ENCODE measurements around the gene DDX46. TPM values are rescaled to one million over a fixed set of nuclear protein-coding genes. Genes with fewer than 3 reads are reported as not detected.

Gene DDX46
- total and polyA plus RNA-seq, 2 experiments from 2014 or later = 15.3 to 31.0 TPM

DNA sequence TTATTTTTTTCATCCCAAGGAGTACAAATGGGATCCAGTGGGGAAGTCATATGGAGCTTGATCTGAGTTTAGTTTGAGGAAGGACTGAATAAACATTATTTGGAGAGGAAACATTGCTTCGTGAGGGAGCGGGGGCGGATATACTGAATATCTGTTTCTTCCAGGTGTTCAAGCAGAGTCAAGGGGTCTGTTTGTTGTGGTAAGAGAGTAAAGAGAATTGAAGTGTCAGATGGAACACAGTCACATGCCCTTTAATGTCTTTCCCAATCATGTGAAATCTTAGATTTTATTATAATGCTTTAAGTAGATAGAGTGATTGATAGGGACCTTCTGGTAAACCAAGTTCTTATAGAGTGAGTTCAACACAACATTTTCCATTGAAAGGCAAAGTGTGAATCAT, 33.7 kb downstream of the DDX46 start:
- no peaks in the 10 kb centered on the region for H3K36me3 ChIP-seq (replicated peaks; ENCODE audit: insufficient read depth, low read depth)
- no peak for DNase-seq (ENCODE audit: low spot score)

DNA sequence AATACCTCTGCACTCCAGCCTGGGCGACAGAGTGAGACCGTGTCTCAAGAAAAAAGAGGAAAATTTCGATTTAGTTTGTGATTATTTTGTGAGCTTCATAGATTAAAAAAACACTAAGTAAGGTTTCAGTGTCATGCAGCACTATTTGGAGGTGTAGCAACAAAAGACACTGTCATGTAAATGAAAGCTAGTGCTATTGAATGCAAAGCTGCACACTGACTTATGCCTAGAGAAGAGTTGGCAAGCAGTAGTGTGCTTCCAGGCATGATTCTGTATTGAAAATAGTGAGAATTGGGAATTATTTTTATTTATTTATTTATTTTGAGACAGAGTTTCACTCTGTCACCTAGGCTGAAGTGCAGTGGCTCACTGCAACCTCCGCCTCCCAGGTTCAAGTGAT, 34.5 kb downstream of the DDX46 start:
- H3K27me3 ChIP-seq = no peaks in the 10 kb centered on the region
- DNase-seq (ENCODE audit: low spot score) = no peak
- no peaks in the 10 kb centered on the region for H4K20me1 ChIP-seq (ENCODE audit: insufficient read depth, poor library complexity, severe bottlenecking)
- WGBS (ENCODE audit: low lambda C conversion rate, missing lambda C conversion rate) = 92% methylated on average over 4 of the region's 4 CpGs
- no peaks in the 10 kb centered on the region for H3K9me2 ChIP-seq (replicated peaks; ENCODE audit: insufficient read depth)
- no peak overlapping the region for H2AFZ ChIP-seq
- H3K27ac ChIP-seq = no peak overlapping the region
- H3K4me3 ChIP-seq = no peak overlapping the region
- H3K9me3 ChIP-seq (ENCODE audit: low read depth) = no peaks in the 10 kb centered on the region
- H3K79me2 ChIP-seq = no peaks in the 10 kb centered on the region
- no peak overlapping the region for H3K4me2 ChIP-seq
- H3K36me3 ChIP-seq (replicated peaks; ENCODE audit: insufficient read depth, low read depth) = no peaks in the 10 kb centered on the region
- no peaks in the 10 kb centered on the region for H3K4me1 ChIP-seq (ENCODE audit: insufficient read depth)
- no peak for TF ChIP-seq EZH2phosphoT487 (IDR thresholded peaks at IDR 0.05; ENCODE audit: low read depth, severe bottlenecking, unreplicated experiment)
- TF ChIP-seq, protein P1, sequence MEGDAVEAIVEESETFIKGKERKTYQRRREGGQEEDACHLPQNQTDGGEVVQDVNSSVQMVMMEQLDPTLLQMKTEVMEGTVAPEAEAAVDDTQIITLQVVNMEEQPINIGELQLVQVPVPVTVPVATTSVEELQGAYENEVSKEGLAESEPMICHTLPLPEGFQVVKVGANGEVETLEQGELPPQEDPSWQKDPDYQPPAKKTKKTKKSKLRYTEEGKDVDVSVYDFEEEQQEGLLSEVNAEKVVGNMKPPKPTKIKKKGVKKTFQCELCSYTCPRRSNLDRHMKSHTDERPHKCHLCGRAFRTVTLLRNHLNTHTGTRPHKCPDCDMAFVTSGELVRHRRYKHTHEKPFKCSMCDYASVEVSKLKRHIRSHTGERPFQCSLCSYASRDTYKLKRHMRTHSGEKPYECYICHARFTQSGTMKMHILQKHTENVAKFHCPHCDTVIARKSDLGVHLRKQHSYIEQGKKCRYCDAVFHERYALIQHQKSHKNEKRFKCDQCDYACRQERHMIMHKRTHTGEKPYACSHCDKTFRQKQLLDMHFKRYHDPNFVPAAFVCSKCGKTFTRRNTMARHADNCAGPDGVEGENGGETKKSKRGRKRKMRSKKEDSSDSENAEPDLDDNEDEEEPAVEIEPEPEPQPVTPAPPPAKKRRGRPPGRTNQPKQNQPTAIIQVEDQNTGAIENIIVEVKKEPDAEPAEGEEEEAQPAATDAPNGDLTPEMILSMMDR (IDR thresholded peaks at IDR 0.05; ENCODE audit: poor library complexity) = no peak
- no peak for TF ChIP-seq EZH2 (IDR thresholded peaks at IDR 0.05; ENCODE audit: borderline replicate concordance)

More for the DNA sequence above, 33.7 kb downstream of the DDX46 start:
- Histone ChIP-seq H3K79me2 (no peaks in the 10 kb centered on the region), H3K27me3 (no peaks in the 10 kb centered on the region), H2AFZ (no peak overlapping the region), H3K27ac (no peak overlapping the region), H3K4me2 (no peak overlapping the region), H3K9me2 (replicated peaks; ENCODE audit: insufficient read depth) (no peaks in the 10 kb centered on the region), H3K4me1 (ENCODE audit: insufficient read depth) (no peaks in the 10 kb centered on the region), H3K4me3 (no peak overlapping the region), H3K9me3 (ENCODE audit: low read depth) (no peaks in the 10 kb centered on the region), H4K20me1 (ENCODE audit: insufficient read depth, poor library complexity, severe bottlenecking) (no peaks in the 10 kb centered on the region)
- TF ChIP-seq EZH2phosphoT487 (IDR thresholded peaks at IDR 0.05; ENCODE audit: low read depth, severe bottlenecking, unreplicated experiment) (no peak), EZH2 (IDR thresholded peaks at IDR 0.05; ENCODE audit: borderline replicate concordance) (no peak)
- TF ChIP-seq, protein P1 (IDR thresholded peaks at IDR 0.05; ENCODE audit: poor library complexity) = no peak
- 95% methylated on average over 3 of the region's 3 CpGs for WGBS (ENCODE audit: low lambda C conversion rate, missing lambda C conversion rate)

DNA sequence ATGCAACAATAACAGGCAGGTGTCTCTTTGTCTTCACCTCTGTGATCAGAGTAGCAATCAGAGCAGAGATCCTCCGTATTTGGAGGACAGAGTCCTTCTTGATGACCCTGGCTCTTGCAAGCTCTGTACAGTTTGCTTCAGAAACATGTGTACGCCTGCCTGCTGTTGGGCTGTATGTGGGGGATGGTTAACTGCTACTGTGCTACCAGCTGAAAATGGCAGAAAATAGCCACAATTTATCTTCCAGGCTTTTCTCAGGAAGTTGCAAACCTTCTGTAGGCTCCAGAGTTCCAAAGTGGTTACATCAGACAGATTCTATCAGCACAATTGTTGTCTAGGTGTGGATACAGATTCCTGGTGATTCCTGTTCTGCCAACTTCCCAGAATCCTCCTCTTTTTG, 35.5 kb downstream of the DDX46 start:
- Histone ChIP-seq H3K27ac (no peak overlapping the region), H3K36me3 (replicated peaks; ENCODE audit: insufficient read depth, low read depth) (no peaks in the 10 kb centered on the region)

More for the DNA sequence above, 35.5 kb downstream of the DDX46 start:
- DNase-seq (ENCODE audit: low spot score) = no peak
- TF ChIP-seq EZH2phosphoT487 (IDR thresholded peaks at IDR 0.05; ENCODE audit: low read depth, severe bottlenecking, unreplicated experiment) (no peak), EZH2 (IDR thresholded peaks at IDR 0.05; ENCODE audit: borderline replicate concordance) (no peak)
- TF ChIP-seq, protein P1 (IDR thresholded peaks at IDR 0.05; ENCODE audit: poor library complexity) = no peak
- no peaks in the 10 kb centered on the region for H3K4me1 ChIP-seq (ENCODE audit: insufficient read depth)
- H3K9me2 ChIP-seq (replicated peaks; ENCODE audit: insufficient read depth) = no peaks in the 10 kb centered on the region
- H4K20me1 ChIP-seq (ENCODE audit: insufficient read depth, poor library complexity, severe bottlenecking) = no peaks in the 10 kb centered on the region
- H3K9me3 ChIP-seq (ENCODE audit: low read depth) = no peaks in the 10 kb centered on the region
- no peak overlapping the region for H3K4me2 ChIP-seq
- WGBS (ENCODE audit: low lambda C conversion rate, missing lambda C conversion rate) = 66% methylated on average over 2 of the region's 2 CpGs
- no peak overlapping the region for H2AFZ ChIP-seq
- no peaks in the 10 kb centered on the region for H3K79me2 ChIP-seq
- no peak overlapping the region for H3K4me3 ChIP-seq
- no peaks in the 10 kb centered on the region for H3K27me3 ChIP-seq
